Lower leg skin (tissue), 4 donors: ENCODE measurements around the gene NRL. TPM values are rescaled to one million over a fixed set of nuclear protein-coding genes. Genes with fewer than 3 reads are reported as not detected.

Source experiments
- DNase-seq, 2 donors: peaks; one replicate each; pipeline ENCODE4 v3.0.0-alpha.2; 2019; ENCODE audit warnings: low spot score in 2 of 2
- H3K4me3 ChIP-seq: fragments of 200-600 bp; sonication (generic); 2 replicates; pipeline ENCODE4 v1.5.1; 2017; ENCODE audit warnings: mild to moderate bottlenecking, low read depth; ENCODE audit not compliant: poor library complexity, severe bottlenecking
- CTCF ChIP-seq, 3 donors: fragments of 450-650 bp; IDR thresholded peaks; one replicate each; pipeline ENCODE4 v1.5.1; 2016; ENCODE audit warnings: antibody characterized with exemption in 3 of 3, mild to moderate bottlenecking in 3 of 3, moderate library complexity in 2 of 3
- POLR2A ChIP-seq, 2 donors: fragments of 450-650 bp; IDR thresholded peaks; one replicate each; pipeline ENCODE4 v1.6.1; 2016 to 2017; ENCODE audit warnings: antibody characterized with exemption in 2 of 2, mild to moderate bottlenecking in 1 of 2, moderate library complexity in 1 of 2
- WGBS, 2 donors: methylation state at CpG; one replicate each; pipeline ENCODE4 v1.1.5; 2018; 5-methylcytosine and 5-hydroxymethylcytosine counted together
- intact Hi-C: fragments of 100-400 bp; cut with DNase I; formaldehyde crosslinking; loops from one replicate; pipeline ENCODE4 v1.15.0; 2023; ENCODE audit warnings: low total_unique reads
- total RNA-seq, 4 donors: library from RNA; depleted of rRNA; stranded (reverse); fragments of >200 nt; gene quantifications; one replicate each; pipeline ENCODE4 v1.1.0, GENCODE V29; 2016

Gene NRL
- total RNA-seq, 4 donors from 2014 or later, result 0.52 to 2.4 (median 2.2) TPM; not detected in 1

GRCh38 chr14:24060443-24060842 is 54.3 kb downstream of the NRL start:
- 88 to 90% methylated on average over 9 to 10 of the region's 10 CpGs for WGBS, 2 donors
- TF ChIP-seq POLR2A (IDR thresholded peaks at IDR 0.05), result no peak
- no peak for TF ChIP-seq CTCF (IDR thresholded peaks at IDR 0.05)
- no peak overlapping the region for H3K4me3 ChIP-seq
- intact Hi-C loops, result no loop called here
- DNase-seq, result no peak

GRCh38 chr14:24059841-24060388 is 54.8 kb downstream of the NRL start:
- DNase-seq, result no peak
- no peak overlapping the region for H3K4me3 ChIP-seq
- 81 to 95% methylated on average over 16 of the region's 16 CpGs for WGBS, 2 donors
- intact Hi-C loops, result loop anchor here (5.0 kb wide), 1 partner anchor 47 kb away; no protein-coding TSS in a partner anchor
- no peak for TF ChIP-seq POLR2A (IDR thresholded peaks at IDR 0.05)
- no peak for TF ChIP-seq CTCF (IDR thresholded peaks at IDR 0.05)

GRCh38 chr14:24058951-24059475 is 55.7 kb downstream of the NRL start:
- H3K4me3 ChIP-seq, result no peak overlapping the region
- intact Hi-C loops, result loop anchor here (5.0 kb wide), 1 partner anchor 48 kb away; no protein-coding TSS in a partner anchor
- no peak for DNase-seq
- TF ChIP-seq POLR2A (IDR thresholded peaks at IDR 0.05) (no peak), CTCF (IDR thresholded peaks at IDR 0.05) (no peak)
- 86 to 90% methylated on average over 9 to 10 of the region's 10 CpGs for whole genome bisulfite sequencing, 2 donors

- WGBS, 2 donors, result 33 to 47% methylated on average over 5 to 7 of the region's 7 CpGs
- TF ChIP-seq CTCF (IDR thresholded peaks at IDR 0.05), result peak in 1 of 3 donors; percentile 74
- TF ChIP-seq POLR2A (IDR thresholded peaks at IDR 0.05), result no peak
- intact Hi-C loops, result loop anchor here (5.0 kb wide), 1 partner anchor 49 kb away; no protein-coding TSS in a partner anchor
- no peak overlapping the region for H3K4me3 ChIP-seq
- peak in 1 of 2 donors; percentile 90 for DNase-seq
Observed at GRCh38 chr14:24058260-24058950, 56.3 kb downstream of the NRL start.

GRCh38 chr14:24057867-24058259 is 56.9 kb downstream of the NRL start:
- DNase-seq, result no peak
- 58 to 63% methylated on average over 13 to 14 of the region's 14 CpGs for WGBS, 2 donors
- TF ChIP-seq POLR2A (IDR thresholded peaks at IDR 0.05), result no peak
- TF ChIP-seq CTCF (IDR thresholded peaks at IDR 0.05), result no peak
- H3K4me3 ChIP-seq, result no peak overlapping the region
- intact Hi-C loops, result loop anchor here (5.0 kb wide), 1 partner anchor 49 kb away; no protein-coding TSS in a partner anchor
